K562 (cell line): ENCODE data around the gene ARF4. TPM values are rescaled to one million over a fixed set of nuclear protein-coding genes. Genes with fewer than 3 reads are reported as not detected.

Experiments
- CEBPB ChIP-seq: fragments of 450-650 bp; IDR thresholded peaks from 2 replicates; pipeline ENCODE4 v1.6.1; 2016; ENCODE audit warnings: missing genetic modification characterization, missing compliant biosample characterization
- CHD1 ChIP-seq: fragments of 200-600 bp; sonication (generic); IDR thresholded peaks from one replicate; pipeline ENCODE4 v1.6.1; 2012; ENCODE audit warnings: mild to moderate bottlenecking, moderate library complexity, low read length, inconsistent platforms
- ETV1 ChIP-seq: fragments of 450-650 bp; conservative IDR thresholded peaks from 2 replicates; pipeline ENCODE4 v1.6.1; 2016; ENCODE audit warnings: missing genetic modification characterization, control low read depth, low read depth, missing compliant biosample characterization
- FOXJ2 ChIP-seq: fragments of 200-800 bp; sonication (Bioruptor generic); IDR thresholded peaks from 2 replicates; pipeline ENCODE4 v1.6.1; 2016; ENCODE audit warnings: missing genetic modification characterization, missing compliant biosample characterization
- FOXP1 ChIP-seq: sonication (generic); formaldehyde crosslinking; IDR thresholded peaks from 2 replicates; pipeline ENCODE4 v1.8.0; 2022; ENCODE audit warnings: mild to moderate bottlenecking, missing genetic modification reagents
- HMGXB4 ChIP-seq: sonication (generic); formaldehyde crosslinking; IDR thresholded peaks from 2 replicates; pipeline ENCODE4 v1.8.1; 2023; ENCODE audit warnings: mild to moderate bottlenecking, missing genetic modification reagents
- HOXB6 ChIP-seq: fragments of 250-450 bp; sonication (Bioruptor Pico); IDR thresholded peaks from 2 replicates; pipeline ENCODE4 v1.5.1; 2022; ENCODE audit warnings: mild to moderate bottlenecking, borderline replicate concordance
- HSF4 ChIP-seq: fragments of 250-450 bp; sonication (Bioruptor Pico); IDR thresholded peaks from 2 replicates; pipeline ENCODE4 v2.1.2; 2022; ENCODE audit warnings: mild to moderate bottlenecking, moderate library complexity, borderline replicate concordance
- MAFK ChIP-seq: IDR thresholded peaks from 2 replicates; pipeline ENCODE4 v1.6.1; 2011; ENCODE audit warnings: low read length, improper control_type of control experiment
- MBD2 ChIP-seq: sonication (generic); IDR thresholded peaks from 2 replicates; pipeline ENCODE4 v1.6.1; 2016; ENCODE audit warnings: low read depth, borderline replicate concordance
- MCM2 ChIP-seq: fragments of 450-650 bp; IDR thresholded peaks from 2 replicates; pipeline ENCODE4 v1.6.1; 2017; ENCODE audit warnings: low read depth, mild to moderate bottlenecking
- POLR2B ChIP-seq: fragments of 450-650 bp; IDR thresholded peaks from 2 replicates; pipeline ENCODE4 v1.6.1; 2018; ENCODE audit warnings: low read depth; ENCODE audit not compliant: partially characterized antibody
- SMC3 ChIP-seq: conservative IDR thresholded peaks from 2 replicates; pipeline ENCODE4 v1.6.1; 2011; ENCODE audit warnings: low read depth, low read length, improper control_type of control experiment; ENCODE audit not compliant: insufficient read depth
- SREBF2 ChIP-seq: sonication (generic); formaldehyde crosslinking; IDR thresholded peaks from 2 replicates; pipeline ENCODE4 v1.4.0; 2020; ENCODE audit warnings: mild to moderate bottlenecking, missing genetic modification reagents
- TEAD4 ChIP-seq, 2 experiments: sonication (generic) in 1 of 2; formaldehyde crosslinking in 1 of 2; IDR thresholded peaks; 2 replicates each; pipeline versions ENCODE4 v1.6.1 to v1.8.0; 2012 to 2022; ENCODE audit warnings: borderline replicate concordance in 1 of 2, inconsistent platforms in 1 of 2, low read length in 1 of 2, mild to moderate bottlenecking in 1 of 2, missing genetic modification reagents in 1 of 2
- ZBTB33 ChIP-seq: sonication (generic); formaldehyde crosslinking; IDR thresholded peaks from 2 replicates; pipeline ENCODE4 v1.8.1; 2023; ENCODE audit warnings: mild to moderate bottlenecking, missing genetic modification reagents
- ZC3H4 ChIP-seq: sonication (generic); formaldehyde crosslinking; IDR thresholded peaks from 2 replicates; pipeline ENCODE4 v1.9.0; 2021; ENCODE audit warnings: missing genetic modification reagents, borderline replicate concordance
- ZNF239 ChIP-seq: fragments of 250-450 bp; sonication (Bioruptor Pico); IDR thresholded peaks from 2 replicates; pipeline ENCODE4 v1.4.0; 2020; ENCODE audit warnings: mild to moderate bottlenecking
- ZNF436 ChIP-seq: fragments of 250-450, 450-650 bp; sonication (Bioruptor Pico); formaldehyde crosslinking; IDR thresholded peaks from 2 replicates; pipeline ENCODE4 v1.7.0; 2020; ENCODE audit warnings: mild to moderate bottlenecking
- ZNF707 ChIP-seq: fragments of 250-450 bp; sonication (Bioruptor Pico); conservative IDR thresholded peaks from 2 replicates; pipeline ENCODE4 v1.8.0; 2022; ENCODE audit warnings: inconsistent platforms, mild to moderate bottlenecking, moderate library complexity
- ZNF780A ChIP-seq: fragments of 250-450 bp; sonication (Bioruptor Pico); IDR thresholded peaks from 2 replicates; pipeline ENCODE4 v1.5.0; 2021; ENCODE audit warnings: mild to moderate bottlenecking
- polyA plus RNA-seq, 8 experiments: library from polyadenylated mRNA; depleted of rRNA in 4 of 8; stranded (reverse) in 5 of 8; unstranded in 3 of 8; fragments of >200 nt; fragmentation: Nextera tagmentation in 2 of 8; fragmentation: Illumina TruSeq in 1 of 8; extraction: Ambion mirVana in 2 of 8; extraction: Trizol in 1 of 8; gene quantifications; 2 replicates each; pipeline versions ENCODE4 v1.2.1 to v1.2.3, GENCODE V29; 2011 to 2014; ENCODE audit warnings: inconsistent platforms in 1 of 8, missing spikeins in 1 of 8
- total RNA-seq, 7 experiments: library from RNA; depleted of rRNA in 6 of 7; stranded (reverse); fragments of >200 nt in 6 of 7; fragmentation: Illumina TruSeq in 2 of 7; extraction: Trizol in 2 of 7; gene quantifications; 2 replicates each; pipeline versions ENCODE4 v1.2.1 to v1.2.3, GENCODE V29; 2011 to 2021; ENCODE audit warnings: low replicate concordance in 1 of 7
- TF ChIP-seq, protein P1 (sequence below): fragments of 200-800 bp; sonication (Bioruptor generic); IDR thresholded peaks from 2 replicates; pipeline ENCODE4 v1.6.1; 2017; ENCODE audit warnings: missing genetic modification characterization, missing compliant biosample characterization
- TF ChIP-seq, protein P2 (sequence below), 2 experiments: fragments of 450-650 bp in 1 of 2; sonication (generic) in 1 of 2; formaldehyde crosslinking; conservative IDR thresholded peaks; 2 replicates each; pipeline versions ENCODE4 v1.4.0 to v1.8.1; 2020 to 2022; ENCODE audit warnings: mild to moderate bottlenecking in 1 of 2, missing genetic modification reagents in 1 of 2

The ARF4 gene
- total and polyA plus RNA-seq, 9 of the 15 experiments (the other 6 are each of a cell fraction or from before 2014, with no cell fraction given): 41.1 to 273 (median 83.8) TPM

GRCh38 chr3:57596495-57597126 lies 533 bp downstream of the ARF4 start (continued):
- 0 out of 2 replicates have a peak, but pooled peaks have one; percentile 24 for TF ChIP-seq ETV1
- TF ChIP-seq TEAD4 (IDR thresholded peaks at IDR 0.05; ENCODE audit: low read length): 0 out of 2 replicates have a peak, but pooled peaks have one; percentile 8
- TF ChIP-seq TEAD4 (CRISPR knock-in tag; IDR thresholded peaks at IDR 0.05; ENCODE audit: borderline replicate concordance): no peak
- no peak for TF ChIP-seq MCM2
- TF ChIP-seq SREBF2: no peak
- TF ChIP-seq HMGXB4 (CRISPR knock-in tag): no peak; the same call in 1 of the 2 replicates
- TF ChIP-seq POLR2B: no peak
- TF ChIP-seq CHD1: peak; percentile 46
- TF ChIP-seq FOXP1 (CRISPR knock-in tag): no peak
- TF ChIP-seq, protein P1, sequence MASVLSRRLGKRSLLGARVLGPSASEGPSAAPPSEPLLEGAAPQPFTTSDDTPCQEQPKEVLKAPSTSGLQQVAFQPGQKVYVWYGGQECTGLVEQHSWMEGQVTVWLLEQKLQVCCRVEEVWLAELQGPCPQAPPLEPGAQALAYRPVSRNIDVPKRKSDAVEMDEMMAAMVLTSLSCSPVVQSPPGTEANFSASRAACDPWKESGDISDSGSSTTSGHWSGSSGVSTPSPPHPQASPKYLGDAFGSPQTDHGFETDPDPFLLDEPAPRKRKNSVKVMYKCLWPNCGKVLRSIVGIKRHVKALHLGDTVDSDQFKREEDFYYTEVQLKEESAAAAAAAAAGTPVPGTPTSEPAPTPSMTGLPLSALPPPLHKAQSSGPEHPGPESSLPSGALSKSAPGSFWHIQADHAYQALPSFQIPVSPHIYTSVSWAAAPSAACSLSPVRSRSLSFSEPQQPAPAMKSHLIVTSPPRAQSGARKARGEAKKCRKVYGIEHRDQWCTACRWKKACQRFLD (CRISPR knock-in tag): no peak
- no peak for TF ChIP-seq HOXB6 (CRISPR knock-in tag)
- TF ChIP-seq CEBPB (tag): no peak
- TF ChIP-seq FOXJ2 (tag): no peak
- no peak for TF ChIP-seq ZNF239 (CRISPR knock-in tag)
- no peak for TF ChIP-seq SMC3
- TF ChIP-seq ZBTB33: no peak
- no peak for TF ChIP-seq MAFK
- TF ChIP-seq MBD2: no peak
- no peak for TF ChIP-seq ZNF707
- TF ChIP-seq ZNF436 (CRISPR knock-in tag): no peak
- TF ChIP-seq, protein P2, sequence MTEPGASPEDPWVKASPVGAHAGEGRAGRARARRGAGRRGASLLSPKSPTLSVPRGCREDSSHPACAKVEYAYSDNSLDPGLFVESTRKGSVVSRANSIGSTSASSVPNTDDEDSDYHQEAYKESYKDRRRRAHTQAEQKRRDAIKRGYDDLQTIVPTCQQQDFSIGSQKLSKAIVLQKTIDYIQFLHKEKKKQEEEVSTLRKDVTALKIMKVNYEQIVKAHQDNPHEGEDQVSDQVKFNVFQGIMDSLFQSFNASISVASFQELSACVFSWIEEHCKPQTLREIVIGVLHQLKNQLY (CRISPR knock-in tag; conservative IDR thresholded peaks at IDR 0.05): no peak
- TF ChIP-seq HSF4 (CRISPR knock-in tag): no peak
- TF ChIP-seq ZC3H4: peak; percentile 78; the same call in 1 of the 2 replicates
- no peak for TF ChIP-seq ZNF780A
